ENCODE data around the gene TANC1.

The TANC1 gene

DNA sequence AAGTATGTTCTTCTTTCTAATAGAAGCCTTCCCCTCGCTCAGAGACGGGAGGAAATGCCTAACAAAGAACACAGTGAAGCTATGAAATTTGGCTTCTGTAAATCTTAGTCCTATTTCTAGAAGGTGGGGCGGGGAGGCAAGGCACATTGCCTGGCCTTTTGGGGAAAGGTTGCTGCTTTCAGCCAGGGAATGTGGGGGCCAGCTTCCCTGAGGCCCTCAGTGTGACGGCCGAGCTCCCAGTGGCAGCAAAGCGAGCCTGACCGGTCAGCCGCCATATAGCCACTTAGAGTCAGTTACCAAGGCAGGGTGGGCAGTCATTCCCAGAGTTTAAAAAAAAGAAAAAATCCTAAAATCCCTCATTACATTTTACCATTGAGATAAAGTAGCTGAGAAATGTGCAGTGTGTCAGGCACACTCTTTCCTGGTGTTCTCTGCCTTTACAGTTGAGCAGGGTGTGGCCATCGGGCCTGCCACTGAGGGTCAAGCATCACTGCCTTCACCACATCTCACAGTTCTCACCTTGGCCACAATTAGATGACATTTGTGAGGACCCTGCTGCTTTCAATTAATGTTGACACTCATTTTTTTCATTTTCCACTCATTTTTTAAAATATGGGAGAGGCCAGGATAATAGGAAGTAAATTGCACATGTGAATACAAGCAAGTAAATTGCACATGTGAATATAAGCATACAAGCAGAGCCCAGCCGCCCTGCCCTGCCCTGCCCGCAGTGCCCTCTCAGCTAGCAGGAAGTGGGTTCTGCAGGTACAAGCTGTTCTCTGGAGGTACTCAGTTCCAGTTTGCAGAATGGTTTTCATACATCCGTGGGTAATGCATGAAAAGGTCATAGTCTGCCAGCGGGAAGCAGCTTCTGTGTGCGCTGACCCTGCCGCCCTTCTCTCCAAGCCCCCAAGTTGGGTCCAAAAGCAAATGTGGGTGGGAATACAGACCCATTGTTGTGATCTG lies 241.2 kb downstream of the TANC1 start:
- TF ChIP-seq, protein P1, sequence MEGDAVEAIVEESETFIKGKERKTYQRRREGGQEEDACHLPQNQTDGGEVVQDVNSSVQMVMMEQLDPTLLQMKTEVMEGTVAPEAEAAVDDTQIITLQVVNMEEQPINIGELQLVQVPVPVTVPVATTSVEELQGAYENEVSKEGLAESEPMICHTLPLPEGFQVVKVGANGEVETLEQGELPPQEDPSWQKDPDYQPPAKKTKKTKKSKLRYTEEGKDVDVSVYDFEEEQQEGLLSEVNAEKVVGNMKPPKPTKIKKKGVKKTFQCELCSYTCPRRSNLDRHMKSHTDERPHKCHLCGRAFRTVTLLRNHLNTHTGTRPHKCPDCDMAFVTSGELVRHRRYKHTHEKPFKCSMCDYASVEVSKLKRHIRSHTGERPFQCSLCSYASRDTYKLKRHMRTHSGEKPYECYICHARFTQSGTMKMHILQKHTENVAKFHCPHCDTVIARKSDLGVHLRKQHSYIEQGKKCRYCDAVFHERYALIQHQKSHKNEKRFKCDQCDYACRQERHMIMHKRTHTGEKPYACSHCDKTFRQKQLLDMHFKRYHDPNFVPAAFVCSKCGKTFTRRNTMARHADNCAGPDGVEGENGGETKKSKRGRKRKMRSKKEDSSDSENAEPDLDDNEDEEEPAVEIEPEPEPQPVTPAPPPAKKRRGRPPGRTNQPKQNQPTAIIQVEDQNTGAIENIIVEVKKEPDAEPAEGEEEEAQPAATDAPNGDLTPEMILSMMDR (IDR thresholded peaks at IDR 0.05; ENCODE audit: borderline replicate concordance, insufficient read depth, low read depth, low read length) = no peak
- no peak overlapping the region for H3K4me3 ChIP-seq (ENCODE audit: low read depth, low read length)

DNA sequence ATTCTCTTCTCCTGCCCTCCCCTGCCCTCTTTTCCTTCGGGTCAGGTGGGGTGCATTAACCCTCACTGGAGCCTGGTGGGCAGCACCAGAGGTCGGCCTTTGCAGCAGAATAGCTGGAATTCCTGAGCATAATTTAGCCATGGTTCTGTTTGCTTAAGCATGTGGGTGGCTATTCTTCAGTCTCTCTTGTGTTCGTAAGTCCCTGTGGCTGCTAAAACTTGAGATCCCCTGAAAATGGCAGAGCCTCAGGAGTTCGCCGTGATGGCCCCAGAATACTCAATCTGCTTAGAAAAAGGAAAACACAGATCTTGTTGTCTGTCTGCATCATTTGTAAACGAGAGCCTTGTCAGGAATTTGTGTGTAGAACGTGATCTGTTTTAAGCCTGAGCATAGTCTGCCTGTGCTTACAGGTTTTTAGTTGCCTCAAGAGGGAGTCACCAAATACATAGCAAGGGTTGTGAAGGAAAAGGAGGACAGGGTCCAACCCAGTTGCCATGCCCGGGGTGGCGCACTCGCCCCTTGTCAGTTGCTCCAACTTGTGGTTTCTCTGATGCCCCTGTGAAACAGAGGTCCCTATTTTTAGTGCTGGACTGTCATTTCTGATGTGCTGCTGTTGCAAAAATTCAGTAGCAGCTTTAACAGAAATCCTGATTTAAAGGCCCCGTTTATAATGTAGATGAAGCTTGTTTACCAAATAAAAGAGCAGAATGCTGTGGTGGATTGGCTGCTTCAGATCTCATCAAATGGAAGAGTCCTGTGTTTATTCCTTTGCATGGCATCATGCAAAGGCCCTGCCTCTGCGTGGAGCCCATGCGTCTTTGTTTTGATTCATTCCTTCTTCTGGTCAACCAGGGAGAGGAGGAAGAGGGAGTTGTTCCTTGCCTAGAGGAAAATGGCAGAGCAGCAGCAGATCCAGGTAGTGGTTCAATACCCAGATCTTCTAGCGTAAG lies 243.3 kb downstream of the TANC1 start:
- TF ChIP-seq, protein P1 (IDR thresholded peaks at IDR 0.05; ENCODE audit: borderline replicate concordance, insufficient read depth, low read depth, low read length) = no peak
- H3K4me3 ChIP-seq (ENCODE audit: low read depth, low read length) = no peak overlapping the region

DNA sequence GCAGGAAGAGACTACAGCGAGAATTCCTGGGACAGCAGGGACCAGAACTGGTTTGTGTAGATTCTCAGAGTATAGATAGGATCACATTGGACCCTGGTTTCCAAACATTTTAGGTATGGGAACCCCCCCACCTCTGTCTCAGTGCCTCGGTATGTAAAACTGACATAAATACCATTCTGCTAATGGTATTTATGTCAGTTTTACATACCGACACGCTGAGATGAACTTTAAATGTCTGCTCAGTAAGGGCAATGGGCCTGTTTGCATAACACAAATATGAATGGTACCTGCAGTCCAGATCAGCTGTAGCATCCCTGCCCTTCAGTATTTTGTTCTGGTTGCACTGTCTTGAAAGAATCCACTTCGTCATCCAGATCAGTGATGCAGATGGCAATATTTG lies 244.9 kb downstream of the TANC1 start:
- no peak overlapping the region for H3K4me3 ChIP-seq (ENCODE audit: low read depth, low read length)
- TF ChIP-seq, protein P1 (IDR thresholded peaks at IDR 0.05; ENCODE audit: borderline replicate concordance, insufficient read depth, low read depth, low read length) = no peak

DNA sequence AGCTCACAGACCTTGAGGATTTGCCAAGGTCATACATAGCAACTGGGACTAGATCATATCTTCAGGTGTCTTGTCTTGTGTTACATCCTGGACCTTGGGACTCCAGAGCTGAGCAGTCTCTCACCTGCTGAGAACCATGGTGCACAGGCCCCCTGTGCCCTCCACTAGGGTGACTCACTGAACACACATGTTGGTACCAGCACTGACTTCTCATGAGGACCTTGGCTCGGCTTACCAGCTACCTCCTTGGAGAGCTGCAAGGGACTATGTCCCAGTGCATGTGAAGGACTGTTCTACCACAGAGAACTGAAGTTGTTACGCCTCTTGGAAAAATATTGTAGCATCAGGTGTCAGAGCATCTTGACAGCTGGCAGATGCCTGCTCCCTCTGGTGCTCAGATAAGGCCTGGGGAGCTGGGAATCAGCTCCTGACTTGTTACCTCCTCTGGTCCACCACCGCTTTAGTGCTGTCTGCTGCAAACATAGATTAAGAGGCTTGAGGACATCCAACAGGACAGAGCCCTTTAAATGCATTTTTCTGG lies 246.0 kb downstream of the TANC1 start:
- TF ChIP-seq, protein P1 (IDR thresholded peaks at IDR 0.05; ENCODE audit: borderline replicate concordance, insufficient read depth, low read depth, low read length) = no peak
- H3K4me3 ChIP-seq (ENCODE audit: low read depth, low read length) = no peak overlapping the region

DNA sequence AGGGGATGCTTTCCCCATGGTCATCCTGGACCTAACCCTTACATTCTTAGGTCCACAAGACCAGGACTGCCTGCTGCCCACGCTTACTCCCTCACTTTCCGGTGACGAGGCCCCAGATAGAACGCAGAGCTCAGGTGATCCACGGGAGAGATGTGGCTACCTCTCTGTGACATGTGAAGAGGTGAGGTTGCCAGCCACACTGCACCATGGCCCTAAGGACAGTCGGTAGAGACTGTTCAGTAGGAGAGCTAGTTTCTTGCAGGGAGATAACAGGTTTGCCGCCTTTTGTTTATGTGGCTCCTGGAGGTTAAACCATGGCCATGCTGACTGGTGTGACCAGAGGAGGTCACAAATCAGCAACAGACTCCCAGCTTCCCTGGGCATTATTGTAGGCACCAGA lies 246.7 kb downstream of the TANC1 start:
- H3K4me3 ChIP-seq (ENCODE audit: low read depth, low read length) = no peak overlapping the region
- TF ChIP-seq, protein P1 (IDR thresholded peaks at IDR 0.05; ENCODE audit: borderline replicate concordance, insufficient read depth, low read depth, low read length) = no peak

DNA sequence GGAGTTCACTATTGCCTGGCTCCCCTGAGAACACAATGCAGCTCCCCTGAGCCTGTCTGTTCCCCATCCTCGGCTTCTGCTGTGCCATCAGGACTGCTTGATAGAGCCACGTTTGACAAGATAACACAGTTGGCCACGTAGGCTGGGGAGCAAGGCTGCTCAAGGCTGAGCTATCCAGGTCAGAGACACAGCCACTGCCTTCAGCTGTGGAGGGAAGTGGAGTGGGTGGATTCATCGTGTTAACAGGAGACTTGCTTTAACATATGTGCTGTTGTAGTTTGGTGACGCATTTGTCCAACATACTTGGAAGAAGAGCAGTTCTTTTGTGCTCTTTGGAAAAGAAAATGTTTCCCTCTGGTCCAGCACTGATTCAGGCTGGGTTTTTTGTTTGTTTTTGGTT lies 249.2 kb downstream of the TANC1 start:
- no peak overlapping the region for H3K4me3 ChIP-seq (ENCODE audit: low read depth, low read length)
- TF ChIP-seq, protein P1 (IDR thresholded peaks at IDR 0.05; ENCODE audit: borderline replicate concordance, insufficient read depth, low read depth, low read length) = no peak

Measured in GM12875 (cell line).